HS-5 (cell line): ENCODE results near the gene SFXN1.
A peak's percentile ranks its signal among the peaks of the same experiment; 100 is the strongest.
"Not testable (repeated sequence)": the region's sequence is repeated elsewhere in the genome, so short reads cannot be mapped to it uniquely, and the experiment has no call there.

Experiments
- DNase-seq: peaks from one replicate; pipeline ENCODE4 v3.0.0-alpha.2; 2012; ENCODE audit warnings: low read depth

Gene SFXN1

GRCh38 chr5:175494264-175495183 is 16.2 kb downstream of the SFXN1 start:
- DNase-seq: no peak

GRCh38 chr5:175501759-175502158 is 23.4 kb downstream of the SFXN1 start:
- no peak for DNase-seq

- not testable (repeated sequence) for DNase-seq
Measured at GRCh38 chr5:175507671-175508070, 29.3 kb downstream of the SFXN1 start.

GRCh38 chr5:175508896-175509295 is 30.5 kb downstream of the SFXN1 start:
- no peak for DNase-seq

- DNase-seq: no peak
Measured at GRCh38 chr5:175513297-175513696, 34.9 kb downstream of the SFXN1 start.

GRCh38 chr5:175513726-175514125 is 35.4 kb downstream of the SFXN1 start:
- DNase-seq: no peak

GRCh38 chr5:175516933-175517823 is 38.8 kb downstream of the SFXN1 start:
- no peak for DNase-seq

GRCh38 chr5:175517824-175518450 is 39.6 kb downstream of the SFXN1 start:
- DNase-seq: peak; percentile 65

GRCh38 chr5:175519006-175519405 is 40.6 kb downstream of the SFXN1 start:
- DNase-seq: no peak

- DNase-seq: no peak
Measured at GRCh38 chr5:175520321-175520720, 42.0 kb downstream of the SFXN1 start.

- no peak for DNase-seq
Measured at GRCh38 chr5:175520873-175521272, 42.5 kb downstream of the SFXN1 start.

GRCh38 chr5:175521313-175521833 is 43.0 kb downstream of the SFXN1 start:
- no peak for DNase-seq

GRCh38 chr5:175523292-175523691 is 44.9 kb downstream of the SFXN1 start:
- no peak for DNase-seq

GRCh38 chr5:175524211-175524610 is 45.9 kb downstream of the SFXN1 start:
- DNase-seq: no peak

GRCh38 chr5:175526691-175527090 is 48.3 kb downstream of the SFXN1 start:
- DNase-seq: no peak

GRCh38 chr5:175531361-175531760 is 53.0 kb downstream of the SFXN1 start:
- DNase-seq: no peak

GRCh38 chr5:175534070-175534932 is 55.9 kb downstream of the SFXN1 start:
- peak; percentile 32 for DNase-seq

- DNase-seq: not testable (repeated sequence)
Measured at GRCh38 chr5:175535331-175535730, 57.0 kb downstream of the SFXN1 start.

- DNase-seq: no peak
Measured at GRCh38 chr5:175535796-175536195, 57.4 kb downstream of the SFXN1 start.

GRCh38 chr5:175538576-175538975 is 60.2 kb downstream of the SFXN1 start:
- DNase-seq: no peak

- no peak for DNase-seq
Measured at GRCh38 chr5:175539936-175540335, 61.6 kb downstream of the SFXN1 start.
